ENCODE results near the gene MREG.
"Not testable (repeated sequence)": the region's sequence is repeated elsewhere in the genome, so short reads cannot be mapped to it uniquely, and the experiment has no call there.

The MREG gene

GRCh38 chr2:215928086-215928485 lies 85.3 kb downstream of the MREG start:
- TF ChIP-seq ZFX (IDR thresholded peaks at IDR 0.05) = no peak
- TF ChIP-seq, protein P1, sequence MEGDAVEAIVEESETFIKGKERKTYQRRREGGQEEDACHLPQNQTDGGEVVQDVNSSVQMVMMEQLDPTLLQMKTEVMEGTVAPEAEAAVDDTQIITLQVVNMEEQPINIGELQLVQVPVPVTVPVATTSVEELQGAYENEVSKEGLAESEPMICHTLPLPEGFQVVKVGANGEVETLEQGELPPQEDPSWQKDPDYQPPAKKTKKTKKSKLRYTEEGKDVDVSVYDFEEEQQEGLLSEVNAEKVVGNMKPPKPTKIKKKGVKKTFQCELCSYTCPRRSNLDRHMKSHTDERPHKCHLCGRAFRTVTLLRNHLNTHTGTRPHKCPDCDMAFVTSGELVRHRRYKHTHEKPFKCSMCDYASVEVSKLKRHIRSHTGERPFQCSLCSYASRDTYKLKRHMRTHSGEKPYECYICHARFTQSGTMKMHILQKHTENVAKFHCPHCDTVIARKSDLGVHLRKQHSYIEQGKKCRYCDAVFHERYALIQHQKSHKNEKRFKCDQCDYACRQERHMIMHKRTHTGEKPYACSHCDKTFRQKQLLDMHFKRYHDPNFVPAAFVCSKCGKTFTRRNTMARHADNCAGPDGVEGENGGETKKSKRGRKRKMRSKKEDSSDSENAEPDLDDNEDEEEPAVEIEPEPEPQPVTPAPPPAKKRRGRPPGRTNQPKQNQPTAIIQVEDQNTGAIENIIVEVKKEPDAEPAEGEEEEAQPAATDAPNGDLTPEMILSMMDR (conservative IDR thresholded peaks at IDR 0.05) = no peak

GRCh38 chr2:215926992-215927391 lies 86.4 kb downstream of the MREG start:
- not testable (repeated sequence) for H3K27ac ChIP-seq

More at GRCh38 chr2:215928086-215928485, 85.3 kb downstream of the MREG start:
- H3K27ac ChIP-seq = no peak overlapping the region

DNA sequence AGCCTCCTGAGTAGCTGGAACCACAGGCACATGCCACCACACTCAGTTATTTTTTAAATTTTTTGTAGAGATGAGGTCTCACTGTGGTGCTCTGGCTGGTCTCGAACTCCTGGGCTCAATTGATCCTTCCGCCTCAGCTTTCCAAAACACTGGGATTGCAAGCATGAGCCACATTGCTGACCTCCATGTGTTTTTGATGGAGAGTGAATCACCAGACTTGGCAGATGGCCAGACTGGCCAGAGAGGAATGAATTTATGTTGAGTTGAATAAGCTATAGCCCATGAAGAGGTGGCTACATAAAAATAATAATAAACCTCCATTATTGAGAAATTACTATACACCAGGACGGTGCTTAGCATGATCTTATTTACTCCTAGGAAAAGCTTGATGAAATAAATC lies 91.5 kb downstream of the MREG start:
- TF ChIP-seq, protein P1 (conservative IDR thresholded peaks at IDR 0.05) = no peak
- TF ChIP-seq ZFX (IDR thresholded peaks at IDR 0.05) = no peak
- no peak overlapping the region for H3K27ac ChIP-seq

GRCh38 chr2:215920244-215921100 lies 92.9 kb downstream of the MREG start:
- peak overlapping the region; percentile 14; the same call in 1 of the 2 replicates for H3K27ac ChIP-seq

GRCh38 chr2:215919624-215920243 lies 93.6 kb downstream of the MREG start:
- peak overlapping the region; percentile 37; the same call in 1 of the 2 replicates for H3K27ac ChIP-seq
- no peak for TF ChIP-seq ZFX (IDR thresholded peaks at IDR 0.05)
- TF ChIP-seq, protein P1 (conservative IDR thresholded peaks at IDR 0.05) = no peak

More at GRCh38 chr2:215920244-215921100, 92.9 kb downstream of the MREG start:
- TF ChIP-seq, protein P1 (conservative IDR thresholded peaks at IDR 0.05) = peak; percentile 86
- TF ChIP-seq ZFX (IDR thresholded peaks at IDR 0.05) = no peak

DNA sequence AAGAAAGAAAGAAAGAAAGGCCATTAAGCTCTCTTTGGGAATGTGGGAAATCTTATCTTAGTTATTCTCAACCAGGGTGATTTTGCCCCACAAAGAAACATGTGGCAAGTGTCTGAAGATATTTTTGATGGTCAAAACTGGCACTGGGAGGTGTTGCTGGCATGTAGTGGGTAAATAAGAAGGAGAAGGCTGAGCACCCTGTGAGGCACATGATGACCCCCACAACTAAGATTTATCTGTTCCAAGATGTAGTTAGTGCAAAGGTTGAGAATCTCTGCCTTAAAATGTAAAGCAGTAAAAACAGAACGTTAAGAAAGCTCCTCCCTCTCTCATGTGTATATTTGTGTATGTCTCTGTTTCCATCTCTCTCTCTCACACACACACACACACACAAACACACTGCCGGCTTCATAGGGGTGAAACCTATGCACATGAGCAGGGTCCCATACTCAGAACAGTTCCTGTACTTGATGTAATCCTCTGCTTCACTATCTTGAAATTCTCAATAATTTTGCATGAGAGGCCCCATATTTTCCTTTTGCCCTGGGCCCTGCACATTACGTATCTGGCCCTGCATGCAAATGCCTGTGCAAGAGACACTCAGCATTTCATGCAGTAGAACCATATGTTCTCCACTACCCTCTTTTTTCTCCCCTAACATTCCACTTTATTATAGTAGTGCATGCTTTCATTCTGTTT lies 94.3 kb downstream of the MREG start:
- peak overlapping the region; percentile 37; the same call in 1 of the 2 replicates for H3K27ac ChIP-seq
- TF ChIP-seq, protein P1 (conservative IDR thresholded peaks at IDR 0.05) = no peak
- TF ChIP-seq ZFX (IDR thresholded peaks at IDR 0.05) = no peak

- TF ChIP-seq, protein P1 (conservative IDR thresholded peaks at IDR 0.05) = no peak
- TF ChIP-seq ZFX (IDR thresholded peaks at IDR 0.05) = no peak
- H3K27ac ChIP-seq = no peak overlapping the region
These were observed 95.3 kb downstream of the MREG start for GRCh38 chr2:215917953-215918620.

All from C4-2B (cell line).